Neural progenitor cell (in vitro differentiated cells): ENCODE data around the gene P3H2.
"Not testable (repeated sequence)": the region's sequence is repeated elsewhere in the genome, so short reads cannot be mapped to it uniquely, and the experiment has no call there.

ENCODE experiments used
- EZH2 ChIP-seq: fragments of 200-600 bp; sonication (generic); IDR thresholded peaks from 2 replicates; pipeline ENCODE4 v1.6.1; 2017; ENCODE audit warnings: antibody characterized with exemption, mild to moderate bottlenecking, moderate library complexity
- EZH2phosphoT487 ChIP-seq: fragments of 200-600 bp; sonication (generic); IDR thresholded peaks from 2 replicates; pipeline ENCODE4 v1.6.1; 2017; ENCODE audit warnings: antibody characterized with exemption
- TF ChIP-seq, protein P1 (sequence below): fragments of 200-600 bp; sonication (generic); IDR thresholded peaks from 2 replicates; pipeline ENCODE4 v1.5.1; 2017; ENCODE audit warnings: antibody characterized with exemption, mild to moderate bottlenecking

DNA sequence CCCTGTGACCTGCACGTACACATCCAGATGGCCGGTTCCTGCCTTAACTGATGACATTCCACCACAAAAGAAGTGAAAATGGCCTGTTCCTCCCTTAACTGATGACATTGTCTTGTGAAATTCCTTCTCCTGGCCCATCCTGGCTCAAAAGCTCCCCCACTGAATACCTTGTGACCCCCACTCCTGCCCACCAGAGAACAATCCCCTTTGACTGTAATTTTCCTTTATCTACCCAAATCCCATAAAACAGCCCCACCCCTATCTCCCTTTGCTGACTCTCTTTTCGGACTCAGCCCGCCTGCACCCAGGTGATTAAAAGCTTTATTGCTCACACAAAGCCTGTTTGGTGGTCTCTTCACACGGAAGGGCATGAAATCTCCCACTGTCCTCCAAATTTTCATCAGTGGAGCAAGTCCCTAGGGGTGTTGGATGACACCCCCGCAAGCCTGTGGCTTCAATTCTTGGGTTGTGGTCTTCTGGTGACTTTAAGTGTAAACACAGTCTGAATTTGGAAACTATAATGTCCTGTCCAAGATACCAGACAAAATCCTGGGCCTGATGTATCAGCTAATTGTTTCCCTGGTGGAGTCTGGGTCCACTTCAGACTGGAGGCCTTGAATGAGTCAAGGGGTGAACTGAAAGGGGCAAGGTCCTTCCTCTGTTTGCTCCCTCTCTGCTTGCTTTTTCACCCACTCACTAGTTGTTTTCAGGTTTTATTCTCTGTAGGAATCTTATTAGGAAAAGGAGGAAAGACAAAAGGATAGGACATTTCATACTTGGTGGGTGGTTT is 29.3 kb upstream of the P3H2 start:
- TF ChIP-seq, protein P1, sequence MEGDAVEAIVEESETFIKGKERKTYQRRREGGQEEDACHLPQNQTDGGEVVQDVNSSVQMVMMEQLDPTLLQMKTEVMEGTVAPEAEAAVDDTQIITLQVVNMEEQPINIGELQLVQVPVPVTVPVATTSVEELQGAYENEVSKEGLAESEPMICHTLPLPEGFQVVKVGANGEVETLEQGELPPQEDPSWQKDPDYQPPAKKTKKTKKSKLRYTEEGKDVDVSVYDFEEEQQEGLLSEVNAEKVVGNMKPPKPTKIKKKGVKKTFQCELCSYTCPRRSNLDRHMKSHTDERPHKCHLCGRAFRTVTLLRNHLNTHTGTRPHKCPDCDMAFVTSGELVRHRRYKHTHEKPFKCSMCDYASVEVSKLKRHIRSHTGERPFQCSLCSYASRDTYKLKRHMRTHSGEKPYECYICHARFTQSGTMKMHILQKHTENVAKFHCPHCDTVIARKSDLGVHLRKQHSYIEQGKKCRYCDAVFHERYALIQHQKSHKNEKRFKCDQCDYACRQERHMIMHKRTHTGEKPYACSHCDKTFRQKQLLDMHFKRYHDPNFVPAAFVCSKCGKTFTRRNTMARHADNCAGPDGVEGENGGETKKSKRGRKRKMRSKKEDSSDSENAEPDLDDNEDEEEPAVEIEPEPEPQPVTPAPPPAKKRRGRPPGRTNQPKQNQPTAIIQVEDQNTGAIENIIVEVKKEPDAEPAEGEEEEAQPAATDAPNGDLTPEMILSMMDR = not testable (repeated sequence)
- not testable (repeated sequence) for TF ChIP-seq EZH2, EZH2phosphoT487
